ENCODE data around the gene TOGARAM1.
A peak's percentile ranks its signal among the peaks of the same experiment; 100 is the strongest.
"Not testable (repeated sequence)": the region's sequence is repeated elsewhere in the genome, so short reads cannot be mapped to it uniquely, and the experiment has no call there.

The TOGARAM1 gene

GRCh38 chr14:45044638-45045037 lies 82.6 kb downstream of the TOGARAM1 start:
- no peak for DNase-seq

- no peak for DNase-seq
Measured at GRCh38 chr14:45048385-45048784, 86.4 kb downstream of the TOGARAM1 start.

- no peak for DNase-seq
Measured at GRCh38 chr14:45051180-45051579, 89.2 kb downstream of the TOGARAM1 start.

- no peak for DNase-seq
Measured at GRCh38 chr14:45051896-45052295, 89.9 kb downstream of the TOGARAM1 start.

- DNase-seq = no peak
Measured at GRCh38 chr14:45057349-45057748, 95.4 kb downstream of the TOGARAM1 start.

GRCh38 chr14:45057881-45058364 lies 95.9 kb downstream of the TOGARAM1 start:
- no peak for DNase-seq

GRCh38 chr14:45060551-45060950 lies 98.6 kb downstream of the TOGARAM1 start:
- DNase-seq = no peak

- no peak for DNase-seq
Measured at GRCh38 chr14:45065540-45065939, 103.5 kb downstream of the TOGARAM1 start.

GRCh38 chr14:45065956-45066355 lies 104.0 kb downstream of the TOGARAM1 start:
- no peak for DNase-seq

GRCh38 chr14:45066667-45067066 lies 104.7 kb downstream of the TOGARAM1 start:
- no peak for DNase-seq

- DNase-seq = no peak
Measured at GRCh38 chr14:45068396-45068795, 106.4 kb downstream of the TOGARAM1 start.

GRCh38 chr14:45070215-45070614 lies 108.2 kb downstream of the TOGARAM1 start:
- DNase-seq = no peak

- no peak for DNase-seq
Measured at GRCh38 chr14:45072126-45072525, 110.1 kb downstream of the TOGARAM1 start.

- no peak for DNase-seq
Measured at GRCh38 chr14:45073231-45073879, 111.4 kb downstream of the TOGARAM1 start.

- no peak for DNase-seq
Measured at GRCh38 chr14:45078323-45078722, 116.3 kb downstream of the TOGARAM1 start.

GRCh38 chr14:45080416-45080968 lies 118.5 kb downstream of the TOGARAM1 start:
- DNase-seq = not testable (repeated sequence)

- DNase-seq = not testable (repeated sequence)
Measured at GRCh38 chr14:45081096-45081495, 119.1 kb downstream of the TOGARAM1 start.

GRCh38 chr14:45082420-45082819 lies 120.4 kb downstream of the TOGARAM1 start:
- DNase-seq = no peak

- DNase-seq = no peak
Measured at GRCh38 chr14:45083617-45083975, 121.6 kb downstream of the TOGARAM1 start.

- peak; percentile 97 for DNase-seq
Measured at GRCh38 chr14:45083976-45084722, 122.2 kb downstream of the TOGARAM1 start, which contains the start of gene PRPF39. Gene PRPF39, plus strand, starts transcription at chr14:45084116. Its CDS starts 11,124 bp downstream, at chr14:45095240.

- DNase-seq = no peak
Measured at GRCh38 chr14:45084946-45085346, 123.0 kb downstream of the TOGARAM1 start.

GRCh38 chr14:45089813-45090212 lies 127.8 kb downstream of the TOGARAM1 start:
- no peak for DNase-seq

- DNase-seq = no peak
Measured at GRCh38 chr14:45091710-45092109, 129.7 kb downstream of the TOGARAM1 start.

- DNase-seq = no peak
Measured at GRCh38 chr14:45094275-45094674, 132.3 kb downstream of the TOGARAM1 start.

Data from femur (tissue), 1 donor.